Activated CD8-positive, alpha-beta memory T cell treated with anti-CD3 and anti-CD28 coated beads for 48 hours (primary cell): ENCODE measurements around the gene LCE7A.

Experiments used
- DNase-seq, 3 experiments: peaks; one replicate each; pipeline ENCODE4 v3.0.0-alpha.2; 2020; ENCODE audit warnings: low read depth in 2 of 3, low spot score in 2 of 3

Gene LCE7A

GRCh38 chr1:152879559-152880198 lies 19.9 kb downstream of the LCE7A start:
- no peak for DNase-seq

GRCh38 chr1:152880316-152880715 lies 20.5 kb downstream of the LCE7A start:
- DNase-seq: no peak

DNA sequence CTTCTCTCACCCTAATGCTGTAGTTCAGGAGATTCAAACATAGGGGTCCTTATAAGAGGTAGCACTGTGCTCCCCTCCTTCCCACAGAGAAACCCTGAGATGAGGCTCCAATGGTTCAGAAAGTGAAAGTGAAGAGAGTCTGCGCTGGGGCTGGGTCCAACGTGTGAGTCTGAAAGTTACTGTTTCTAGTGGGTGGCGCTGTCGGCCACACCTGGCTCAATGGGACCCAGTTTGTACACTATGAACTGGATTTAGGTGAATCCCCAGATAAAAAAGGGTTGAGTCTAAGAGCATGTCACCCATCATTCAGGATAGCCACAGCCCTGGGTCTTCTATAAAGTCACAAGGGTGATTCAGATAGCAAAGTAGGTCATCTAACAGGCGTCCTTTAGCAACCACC lies 21.1 kb downstream of the LCE7A start:
- no peak for DNase-seq

DNA sequence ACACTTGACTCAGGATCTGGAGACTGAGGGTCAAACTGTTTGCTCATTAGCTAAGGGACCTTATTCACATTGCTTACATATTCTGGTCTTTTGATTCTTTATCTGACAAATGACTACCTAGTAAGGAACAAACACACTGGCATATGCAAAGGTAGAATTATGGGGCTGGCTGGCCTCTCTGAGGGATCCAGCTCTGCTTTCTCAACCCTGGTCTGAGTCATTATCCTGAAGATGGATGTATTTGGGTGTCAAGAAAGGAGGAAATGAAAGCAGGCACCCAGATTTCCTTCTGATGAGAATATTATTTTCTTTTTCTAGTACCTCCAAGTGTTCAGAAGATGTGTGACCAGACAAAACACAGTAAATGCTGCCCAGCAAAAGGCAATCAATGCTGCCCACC lies 24.3 kb downstream of the LCE7A start:
- DNase-seq: no peak

GRCh38 chr1:152884506-152884905 lies 24.7 kb downstream of the LCE7A start:
- DNase-seq: no peak

DNA sequence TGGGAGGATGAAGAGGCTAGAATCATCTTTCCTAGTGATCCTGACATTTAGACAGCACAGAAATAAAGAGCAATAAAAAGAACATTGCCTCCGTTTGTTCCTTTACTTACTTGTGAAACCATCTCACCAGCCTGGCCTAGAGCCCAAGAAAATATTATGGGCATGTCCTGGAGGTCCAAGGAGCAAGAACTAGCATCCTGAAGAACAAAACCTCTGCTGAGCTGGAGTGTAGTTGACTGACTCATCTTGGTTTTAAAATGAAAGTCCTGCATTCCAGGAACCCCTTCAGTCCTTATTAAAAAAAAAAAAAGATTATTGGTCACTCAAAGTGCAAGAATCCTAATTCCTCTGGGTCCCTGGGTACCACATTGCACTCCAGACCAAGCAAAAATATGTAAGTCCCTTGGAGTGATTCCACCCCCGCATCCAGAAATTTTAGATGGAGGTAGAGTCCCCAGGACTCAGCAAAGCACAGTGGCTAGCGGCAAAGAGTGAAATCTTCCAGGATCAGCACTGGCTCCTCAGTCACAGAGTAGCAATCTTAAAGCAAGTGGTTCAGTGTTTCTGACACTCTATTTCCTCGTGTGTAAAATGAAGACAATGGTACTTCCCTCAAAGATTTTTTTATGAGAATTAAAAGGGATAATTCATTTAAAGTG lies 25.3 kb downstream of the LCE7A start:
- no peak for DNase-seq

GRCh38 chr1:152886085-152886484 lies 26.3 kb downstream of the LCE7A start:
- DNase-seq: no peak

DNA sequence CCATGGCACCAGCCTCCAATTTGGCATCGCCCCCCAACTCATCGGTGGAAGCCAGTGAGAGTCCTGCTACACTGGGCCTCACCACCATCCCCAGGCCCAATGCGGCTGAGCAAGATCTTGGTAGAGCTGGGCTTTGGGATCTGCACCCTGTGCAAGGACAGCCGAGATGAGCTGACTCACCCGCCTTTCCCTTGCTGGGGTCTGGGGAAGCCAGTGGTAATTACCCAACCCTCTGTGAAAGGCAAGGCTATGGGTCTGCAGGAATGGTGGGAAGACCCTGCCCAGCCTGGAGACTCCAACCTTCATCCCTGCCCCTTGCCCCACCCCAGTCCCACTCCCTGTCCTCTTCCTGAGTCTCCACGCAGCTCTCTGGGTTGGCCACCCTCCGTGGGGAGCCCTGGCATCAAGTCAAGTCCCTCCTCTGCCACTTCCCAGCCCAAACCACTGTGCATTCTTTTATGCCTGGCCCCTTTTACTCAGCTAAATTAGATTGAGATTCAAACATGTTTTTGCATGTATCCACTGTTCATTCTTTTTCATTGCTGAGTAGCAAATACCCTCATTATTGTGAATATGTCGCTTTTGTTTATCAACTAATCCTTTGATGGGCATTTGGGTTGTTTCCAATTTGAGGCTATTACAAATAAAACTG lies 27.1 kb downstream of the LCE7A start:
- no peak for DNase-seq

DNA sequence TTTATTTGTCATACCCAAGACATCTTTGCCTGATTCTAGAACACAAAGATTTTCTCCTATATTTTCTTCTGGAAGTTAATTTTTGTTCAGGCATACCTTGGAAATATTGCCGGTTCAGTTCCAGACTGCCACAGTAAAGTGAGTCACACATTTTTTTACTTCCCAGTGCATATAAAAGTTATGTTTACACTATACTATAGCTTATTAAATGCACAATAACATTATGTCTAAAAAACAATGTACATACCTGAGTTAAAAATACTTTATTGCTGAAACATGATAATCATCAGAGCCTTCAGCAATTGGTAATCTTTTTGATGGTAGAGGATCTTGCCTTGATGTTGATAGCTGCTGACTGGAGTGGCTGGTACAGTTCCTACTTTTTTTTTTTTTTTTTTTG lies 28.3 kb downstream of the LCE7A start:
- DNase-seq: no peak

- DNase-seq: no peak
These were observed 39.2 kb downstream of the LCE7A start for GRCh38 chr1:152899027-152899426.

DNA sequence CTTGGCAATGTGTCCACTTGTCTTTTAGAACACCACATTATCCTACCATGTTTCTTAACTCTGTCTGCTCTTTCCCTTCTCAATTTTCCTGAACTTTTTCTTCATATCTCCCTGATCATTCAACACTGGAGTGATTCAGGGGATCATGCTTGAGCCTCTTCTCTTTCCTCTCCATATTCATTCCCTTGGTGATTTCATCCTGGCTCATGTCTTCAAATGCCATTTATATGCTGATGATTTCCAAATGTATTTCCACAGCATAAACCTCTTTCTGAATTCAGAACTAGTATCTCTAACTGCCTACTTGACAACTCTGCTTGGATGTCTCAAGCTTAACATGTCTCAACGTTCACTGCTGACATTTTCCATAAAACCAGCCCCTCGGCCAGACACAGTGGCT lies 40.1 kb downstream of the LCE7A start:
- DNase-seq: no peak

DNA sequence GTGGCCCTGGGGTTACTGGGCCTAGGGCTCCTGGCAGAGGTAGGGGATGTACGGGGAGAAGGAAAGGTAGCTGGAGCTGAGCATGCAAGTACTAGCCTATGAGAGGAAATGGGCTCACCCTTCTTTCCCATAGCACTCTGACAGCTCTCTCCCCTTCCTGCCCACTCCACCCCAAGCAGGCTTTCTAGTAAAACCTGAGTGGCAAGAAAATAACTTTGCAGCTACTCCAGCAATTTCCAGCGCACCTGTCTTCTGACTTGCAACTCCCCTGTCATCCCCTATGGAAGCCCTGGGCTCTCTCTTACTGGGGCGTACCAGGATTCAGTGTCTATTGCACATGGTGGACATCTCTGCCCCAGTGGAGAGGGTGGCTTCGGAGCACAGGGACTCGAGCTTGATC lies 41.8 kb downstream of the LCE7A start:
- no peak for DNase-seq

- no peak for DNase-seq
These were observed 42.8 kb downstream of the LCE7A start for GRCh38 chr1:152902636-152903035.

GRCh38 chr1:152904688-152905440 lies 45.1 kb downstream of the LCE7A start:
- DNase-seq: no peak

DNA sequence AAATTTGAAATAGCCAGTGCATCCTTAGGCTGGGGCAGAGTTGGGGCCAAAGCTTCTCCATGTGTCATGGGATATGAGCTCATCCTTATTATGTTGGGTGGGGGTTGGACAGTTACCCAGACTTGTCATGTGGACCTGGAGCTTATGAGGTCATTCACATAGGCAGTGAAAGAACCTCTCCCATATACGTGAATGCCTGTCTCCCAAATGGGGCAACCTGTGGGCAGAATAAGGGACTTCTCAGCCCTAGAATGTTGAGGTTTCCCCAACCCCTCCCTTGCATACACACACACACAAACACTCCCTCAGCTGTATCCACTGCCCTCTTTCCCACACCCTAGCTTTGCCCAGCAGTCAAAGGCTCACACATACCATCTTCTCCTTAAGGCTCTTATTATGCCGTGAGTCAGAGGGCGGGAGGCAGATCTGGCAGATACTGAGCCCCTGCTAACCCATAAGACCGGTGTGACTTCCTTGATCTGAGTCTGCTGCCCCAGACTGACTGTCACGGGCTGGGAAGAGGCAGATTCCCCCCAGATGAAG lies 46.3 kb downstream of the LCE7A start:
- DNase-seq: no peak

GRCh38 chr1:152907686-152908601 lies 48.1 kb downstream of the LCE7A start, which contains the start of gene IVL:
IVL (plus strand) TSS chr1:152908546; CDS start chr1:152909798, 1,252 bp downstream.
- no peak for DNase-seq

DNA sequence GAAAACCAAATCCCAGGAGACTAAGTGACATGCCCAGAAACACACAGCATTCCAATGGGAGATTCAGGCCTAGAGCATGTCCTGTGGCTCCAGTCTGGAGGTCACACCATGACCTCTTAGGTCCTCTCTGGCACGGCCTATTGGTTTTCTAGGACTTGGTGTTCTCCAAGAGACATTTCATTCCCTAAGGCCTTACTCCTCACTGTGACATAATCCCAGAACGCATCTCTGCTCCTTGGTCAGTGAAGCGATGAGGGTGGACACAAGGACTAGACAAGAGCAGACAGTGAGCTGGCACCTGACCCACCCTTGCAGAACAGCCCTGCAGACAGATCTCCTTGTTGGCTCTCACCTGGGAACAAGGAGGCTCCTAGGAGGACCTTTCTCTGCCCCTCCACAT lies 49.4 kb downstream of the LCE7A start:
- no peak for DNase-seq
